Upper lobe of left lung (tissue), 6 donors: Measurements from ENCODE around the gene NISCH. TPM values are rescaled to one million over a fixed set of nuclear protein-coding genes. Genes with fewer than 3 reads are reported as not detected.

Source experiments
- ATAC-seq, 2 donors: fragments of 200-7000 bp; cut with Tn5 transposase; one replicate each; pipeline ENCODE4 v1.9.1; 2022; ENCODE audit warnings: mild to moderate bottlenecking in 2 of 2, moderate library complexity in 2 of 2; ENCODE audit not compliant: low FRiP score in 2 of 2
- DNase-seq, 2 donors: peaks; one replicate each; pipeline ENCODE4 v3.0.0-alpha.2; 2019 to 2020
- H3K27ac ChIP-seq, 4 donors: fragments of 200-600 bp; sonication (generic); one replicate each; pipeline ENCODE4 v1.5.1; 2016 to 2019
- H3K27me3 ChIP-seq, 4 donors: fragments of 200-600 bp; sonication (generic); one replicate each; pipeline ENCODE4 v1.5.1; 2017 to 2019
- H3K36me3 ChIP-seq, 4 donors: fragments of 200-600 bp; sonication (generic); one replicate each; pipeline ENCODE4 v1.5.1; 2016 to 2019
- H3K4me1 ChIP-seq, 4 donors: fragments of 200-600 bp; sonication (generic); one replicate each; pipeline ENCODE4 v1.5.1; 2018 to 2019
- H3K4me3 ChIP-seq, 4 donors: fragments of 200-600 bp; sonication (generic); one replicate each; pipeline ENCODE4 v1.5.1; 2017 to 2019; ENCODE audit warnings: mild to moderate bottlenecking in 2 of 4, moderate library complexity in 1 of 4
- H3K9me3 ChIP-seq, 4 donors: fragments of 200-600 bp; sonication (generic); one replicate each; pipeline ENCODE4 v1.5.1; 2018 to 2019
- CTCF ChIP-seq, 6 experiments: fragments of 450-650 bp in 4 of 6; fragments of 200-600 bp in 2 of 6; sonication (generic) in 2 of 6; IDR thresholded peaks; one replicate each; pipeline ENCODE4 v1.5.1; 2016 to 2019; ENCODE audit warnings: antibody characterized with exemption in 6 of 6
- EP300 ChIP-seq, 4 donors: sonication (generic); formaldehyde crosslinking; IDR thresholded peaks; one replicate each; pipeline ENCODE4 v1.5.1; 2017; ENCODE audit warnings: antibody characterized with exemption in 4 of 4, control low read depth in 2 of 4
- POLR2A ChIP-seq, 4 donors: fragments of 450-650 bp; IDR thresholded peaks; one replicate each; pipeline ENCODE4 v1.5.1; 2016 to 2017; ENCODE audit warnings: antibody characterized with exemption in 4 of 4, mild to moderate bottlenecking in 2 of 4
- POLR2AphosphoS5 ChIP-seq, 2 donors: sonication (generic); formaldehyde crosslinking; IDR thresholded peaks; one replicate each; pipeline ENCODE4 v1.5.1; 2017; ENCODE audit warnings: antibody characterized with exemption in 2 of 2
- WGBS, 2 donors: methylation state at CpG; one replicate each; pipeline ENCODE4 v1.1.5; 2017 to 2018; 5-methylcytosine and 5-hydroxymethylcytosine counted together
- total RNA-seq, 6 donors: library from RNA; depleted of rRNA in 4 of 6; stranded (reverse); fragments of >200 nt in 4 of 6; gene quantifications; one replicate each; pipeline versions ENCODE4 v1.1.0 to v1.2.1, GENCODE V29; 2016 to 2021
- donor health status: DM: no; HTN: no; CAD: no; lungs with moderate emphysema.
- donor health status: DM: no; HTN: yes; CAD: no; lungs with severe emphysema.

The NISCH gene
- total RNA-seq, 6 donors from 2014 or later = 60.7 to 288 (median 83.0) TPM

- H3K4me1 ChIP-seq = peaks cover 31 to 41% (median 35%) of the 10 kb centered on the region in 4 donors
- no peaks in the 10 kb centered on the region for H3K9me3 ChIP-seq
- no peak overlapping the region for H3K4me3 ChIP-seq
- WGBS, 2 donors = 72 to 76% methylated on average over 2 of the region's 2 CpGs
- ATAC-seq = no peak
- H3K27me3 ChIP-seq = no peaks in the 10 kb centered on the region
- DNase-seq = no peak
- H3K27ac ChIP-seq = no peak overlapping the region
- no peak for TF ChIP-seq POLR2A (IDR thresholded peaks at IDR 0.05)
- TF ChIP-seq EP300 (IDR thresholded peaks at IDR 0.05) = no peak
- no peak for TF ChIP-seq POLR2AphosphoS5 (IDR thresholded peaks at IDR 0.05)
- no peak for TF ChIP-seq CTCF (IDR thresholded peaks at IDR 0.05)
- peaks cover 0 to 20% (median 3%) of the 10 kb centered on the region in 4 donors for H3K36me3 ChIP-seq
Observed at GRCh38 chr3:52541050-52541449, 85.6 kb downstream of the NISCH start.

Other genes with a start within 250 kb of the NISCH start
- 1 to 10 TPM in 1 of 6 donors, under 1 TPM in 1, not detected in 4; 0.29 to 1.1 TPM for gene TLR9, start 230.0 kb upstream of the NISCH start, total RNA-seq
- gene TWF2, start 216.4 kb upstream of the NISCH start, total RNA-seq = 10 to 100 TPM; 31.9 to 83.5 (median 66.6) TPM
- 10 to 100 TPM; 18.7 to 68.1 (median 47.8) TPM for gene PPM1M, start 209.8 kb upstream of the NISCH start, total RNA-seq
- gene WDR82, start 177.0 kb upstream of the NISCH start, total RNA-seq = 10 to 100 TPM; 23.0 to 63.6 (median 46.8) TPM
- gene GLYCTK, start 167.8 kb upstream of the NISCH start, total RNA-seq = 10 to 100 TPM in 5 of 6 donors, 1 to 10 TPM in 1; 5.5 to 21.0 (median 15.8) TPM
- gene DNAH1, start 139.3 kb upstream of the NISCH start, total RNA-seq = 10 to 100 TPM; 10.8 to 67.1 (median 22.4) TPM
- gene BAP1, start 45.6 kb upstream of the NISCH start, total RNA-seq = 10 to 100 TPM; 58.0 to 90.1 (median 75.1) TPM
- gene PHF7, start 44.9 kb upstream of the NISCH start, total RNA-seq = 10 to 100 TPM in 3 of 6 donors, 1 to 10 TPM in 3; 5.6 to 14.8 (median 10.0) TPM
- gene SEMA3G, start 10.5 kb upstream of the NISCH start, total RNA-seq = 10 to 100 TPM in 5 of 6 donors, 1 to 10 TPM in 1; 5.1 to 69.0 (median 20.7) TPM
- gene TNNC1, start 1.6 kb upstream of the NISCH start, total RNA-seq = 100 to 1,000 TPM in 4 of 6 donors, 10 to 100 TPM in 2; 28.3 to 196 (median 122) TPM
- gene STAB1, start 39.7 kb downstream of the NISCH start, total RNA-seq = 100 to 1,000 TPM in 4 of 6 donors, 10 to 100 TPM in 2; 42.9 to 259 (median 125) TPM
- 100 to 1,000 TPM in 1 of 6 donors, 10 to 100 TPM in 5; 27.3 to 113 (median 46.2) TPM for gene NT5DC2, start 78.3 kb downstream of the NISCH start, total RNA-seq
- 10 to 100 TPM in 2 of 6 donors, 1 to 10 TPM in 4; 2.0 to 43.0 (median 3.0) TPM for gene UQCC5, start 81.0 kb downstream of the NISCH start, total RNA-seq
- 100 to 1,000 TPM in 1 of 6 donors, 10 to 100 TPM in 5; 60.9 to 151 (median 81.6) TPM for gene PBRM1, start 230.3 kb downstream of the NISCH start, total RNA-seq
- 10 to 100 TPM; 12.0 to 93.3 (median 44.1) TPM for gene GNL3, start 230.4 kb downstream of the NISCH start, total RNA-seq